ENCODE results near the gene AKAP13. TPM values are rescaled to one million over a fixed set of nuclear protein-coding genes. Genes with fewer than 3 reads are reported as not detected.

The AKAP13 gene
- polyA plus RNA-seq, 1 donor from 2014 or later = 10.0 TPM

DNA sequence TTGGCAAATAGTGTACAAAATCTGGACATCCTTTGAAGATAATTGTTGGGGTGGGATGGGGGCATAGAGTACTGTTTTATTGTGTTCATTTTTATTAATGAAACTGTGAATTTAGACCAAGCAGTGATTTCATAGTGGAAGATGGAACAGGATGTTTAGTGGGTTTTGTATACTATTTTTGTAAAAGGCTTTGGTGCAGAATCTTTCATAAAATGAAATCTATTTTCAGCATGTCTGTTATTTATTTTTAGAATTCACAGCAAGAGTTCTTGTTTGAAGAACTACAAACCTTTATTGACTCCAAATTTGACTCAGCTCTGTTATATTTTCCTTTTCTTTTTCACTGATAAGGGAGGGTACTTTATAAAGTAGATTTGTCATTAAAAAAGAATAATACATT is 145.4 kb downstream of the AKAP13 start:
- TF ChIP-seq RAD21 (conservative IDR thresholded peaks at IDR 0.05) = no peak
- TF ChIP-seq TAF1 (IDR thresholded peaks at IDR 0.05; ENCODE audit: low read depth) = no peak
- TF ChIP-seq EP300 (conservative IDR thresholded peaks at IDR 0.05; ENCODE audit: poor library complexity, severe bottlenecking) = no peak
- TF ChIP-seq, protein P1, sequence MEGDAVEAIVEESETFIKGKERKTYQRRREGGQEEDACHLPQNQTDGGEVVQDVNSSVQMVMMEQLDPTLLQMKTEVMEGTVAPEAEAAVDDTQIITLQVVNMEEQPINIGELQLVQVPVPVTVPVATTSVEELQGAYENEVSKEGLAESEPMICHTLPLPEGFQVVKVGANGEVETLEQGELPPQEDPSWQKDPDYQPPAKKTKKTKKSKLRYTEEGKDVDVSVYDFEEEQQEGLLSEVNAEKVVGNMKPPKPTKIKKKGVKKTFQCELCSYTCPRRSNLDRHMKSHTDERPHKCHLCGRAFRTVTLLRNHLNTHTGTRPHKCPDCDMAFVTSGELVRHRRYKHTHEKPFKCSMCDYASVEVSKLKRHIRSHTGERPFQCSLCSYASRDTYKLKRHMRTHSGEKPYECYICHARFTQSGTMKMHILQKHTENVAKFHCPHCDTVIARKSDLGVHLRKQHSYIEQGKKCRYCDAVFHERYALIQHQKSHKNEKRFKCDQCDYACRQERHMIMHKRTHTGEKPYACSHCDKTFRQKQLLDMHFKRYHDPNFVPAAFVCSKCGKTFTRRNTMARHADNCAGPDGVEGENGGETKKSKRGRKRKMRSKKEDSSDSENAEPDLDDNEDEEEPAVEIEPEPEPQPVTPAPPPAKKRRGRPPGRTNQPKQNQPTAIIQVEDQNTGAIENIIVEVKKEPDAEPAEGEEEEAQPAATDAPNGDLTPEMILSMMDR (IDR thresholded peaks at IDR 0.05; ENCODE audit: poor library complexity, severe bottlenecking) = no peak
- TF ChIP-seq, protein P2, sequence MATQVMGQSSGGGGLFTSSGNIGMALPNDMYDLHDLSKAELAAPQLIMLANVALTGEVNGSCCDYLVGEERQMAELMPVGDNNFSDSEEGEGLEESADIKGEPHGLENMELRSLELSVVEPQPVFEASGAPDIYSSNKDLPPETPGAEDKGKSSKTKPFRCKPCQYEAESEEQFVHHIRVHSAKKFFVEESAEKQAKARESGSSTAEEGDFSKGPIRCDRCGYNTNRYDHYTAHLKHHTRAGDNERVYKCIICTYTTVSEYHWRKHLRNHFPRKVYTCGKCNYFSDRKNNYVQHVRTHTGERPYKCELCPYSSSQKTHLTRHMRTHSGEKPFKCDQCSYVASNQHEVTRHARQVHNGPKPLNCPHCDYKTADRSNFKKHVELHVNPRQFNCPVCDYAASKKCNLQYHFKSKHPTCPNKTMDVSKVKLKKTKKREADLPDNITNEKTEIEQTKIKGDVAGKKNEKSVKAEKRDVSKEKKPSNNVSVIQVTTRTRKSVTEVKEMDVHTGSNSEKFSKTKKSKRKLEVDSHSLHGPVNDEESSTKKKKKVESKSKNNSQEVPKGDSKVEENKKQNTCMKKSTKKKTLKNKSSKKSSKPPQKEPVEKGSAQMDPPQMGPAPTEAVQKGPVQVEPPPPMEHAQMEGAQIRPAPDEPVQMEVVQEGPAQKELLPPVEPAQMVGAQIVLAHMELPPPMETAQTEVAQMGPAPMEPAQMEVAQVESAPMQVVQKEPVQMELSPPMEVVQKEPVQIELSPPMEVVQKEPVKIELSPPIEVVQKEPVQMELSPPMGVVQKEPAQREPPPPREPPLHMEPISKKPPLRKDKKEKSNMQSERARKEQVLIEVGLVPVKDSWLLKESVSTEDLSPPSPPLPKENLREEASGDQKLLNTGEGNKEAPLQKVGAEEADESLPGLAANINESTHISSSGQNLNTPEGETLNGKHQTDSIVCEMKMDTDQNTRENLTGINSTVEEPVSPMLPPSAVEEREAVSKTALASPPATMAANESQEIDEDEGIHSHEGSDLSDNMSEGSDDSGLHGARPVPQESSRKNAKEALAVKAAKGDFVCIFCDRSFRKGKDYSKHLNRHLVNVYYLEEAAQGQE (IDR thresholded peaks at IDR 0.05; ENCODE audit: borderline replicate concordance) = no peak
- no peak for TF ChIP-seq EZH2 (IDR thresholded peaks at IDR 0.05; ENCODE audit: borderline replicate concordance, insufficient read depth, low read length, poor library complexity, severe bottlenecking)
- TF ChIP-seq MXI1 (conservative IDR thresholded peaks at IDR 0.05; ENCODE audit: poor library complexity, severe bottlenecking) = no peak
- TF ChIP-seq POLR2AphosphoS5 (IDR thresholded peaks at IDR 0.05) = no peak
- no peak for TF ChIP-seq SMC3 (conservative IDR thresholded peaks at IDR 0.05; ENCODE audit: poor library complexity)
- Histone ChIP-seq H3K9me3 (ENCODE audit: low read length) (no peaks in the 10 kb centered on the region), H2AFZ (ENCODE audit: low read depth, low read length) (no peak overlapping the region), H3K79me2 (replicated peaks; ENCODE audit: insufficient read depth, low read length) (no peaks in the 10 kb centered on the region), H3K9ac (ENCODE audit: low read length) (no peak overlapping the region), H3K27me3 (ENCODE audit: insufficient read depth, low read depth, low read length) (no peaks in the 10 kb centered on the region), H3K27ac (ENCODE audit: low read length) (no peak overlapping the region), H3F3A (ENCODE audit: insufficient read depth, low read length, poor library complexity, severe bottlenecking) (no peaks in the 10 kb centered on the region), H3K4me2 (ENCODE audit: low read length) (no peak overlapping the region), H3K4me3 (ENCODE audit: low read length) (no peak overlapping the region), H4K20me1 (ENCODE audit: insufficient read depth) (no peaks in the 10 kb centered on the region), H3K36me3 (ENCODE audit: insufficient read depth, low read length) (no peaks in the 10 kb centered on the region), H3K9me2 (ENCODE audit: insufficient read depth, low read length) (no peaks in the 10 kb centered on the region)

DNA sequence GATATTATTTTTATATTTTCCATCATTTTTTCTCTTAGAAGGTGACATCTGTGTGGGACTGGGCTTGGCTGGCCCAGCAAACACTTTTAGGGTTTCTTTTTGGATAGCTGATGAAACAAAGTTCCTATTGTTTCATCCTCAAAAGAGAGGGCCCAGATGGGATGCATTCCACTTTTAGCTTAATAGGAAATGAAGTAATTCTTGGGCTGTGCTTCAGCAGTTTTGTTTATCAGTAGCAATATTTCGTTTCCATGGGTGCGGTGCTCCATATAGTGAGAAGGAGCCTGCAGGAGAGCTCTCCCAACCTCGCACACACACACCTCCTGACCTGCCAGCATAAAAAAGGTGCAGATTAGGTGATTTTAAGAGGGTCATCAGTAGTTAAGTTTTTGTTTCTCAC is 147.5 kb downstream of the AKAP13 start:
- no peaks in the 10 kb centered on the region for H3K79me2 ChIP-seq (replicated peaks; ENCODE audit: insufficient read depth, low read length)
- no peak overlapping the region for H3K27ac ChIP-seq (ENCODE audit: low read length)
- TF ChIP-seq SMC3 (conservative IDR thresholded peaks at IDR 0.05; ENCODE audit: poor library complexity) (no peak), MXI1 (conservative IDR thresholded peaks at IDR 0.05; ENCODE audit: poor library complexity, severe bottlenecking) (no peak), RAD21 (conservative IDR thresholded peaks at IDR 0.05) (no peak), EP300 (conservative IDR thresholded peaks at IDR 0.05; ENCODE audit: poor library complexity, severe bottlenecking) (no peak), TAF1 (IDR thresholded peaks at IDR 0.05; ENCODE audit: low read depth) (no peak), EZH2 (IDR thresholded peaks at IDR 0.05; ENCODE audit: borderline replicate concordance, insufficient read depth, low read length, poor library complexity, severe bottlenecking) (no peak), POLR2AphosphoS5 (IDR thresholded peaks at IDR 0.05) (no peak)
- TF ChIP-seq, protein P1 (IDR thresholded peaks at IDR 0.05; ENCODE audit: poor library complexity, severe bottlenecking) = no peak
- TF ChIP-seq, protein P2 (IDR thresholded peaks at IDR 0.05; ENCODE audit: borderline replicate concordance) = no peak
- H3K4me2 ChIP-seq (ENCODE audit: low read length) = no peak overlapping the region
- no peaks in the 10 kb centered on the region for H3F3A ChIP-seq (ENCODE audit: insufficient read depth, low read length, poor library complexity, severe bottlenecking)
- no peaks in the 10 kb centered on the region for H3K9me2 ChIP-seq (ENCODE audit: insufficient read depth, low read length)
- no peaks in the 10 kb centered on the region for H3K27me3 ChIP-seq (ENCODE audit: insufficient read depth, low read depth, low read length)
- H3K9me3 ChIP-seq (ENCODE audit: low read length) = no peaks in the 10 kb centered on the region
- H4K20me1 ChIP-seq (ENCODE audit: insufficient read depth) = no peaks in the 10 kb centered on the region
- H3K4me3 ChIP-seq (ENCODE audit: low read length) = no peak overlapping the region
- H2AFZ ChIP-seq (ENCODE audit: low read depth, low read length) = no peak overlapping the region
- no peak overlapping the region for H3K9ac ChIP-seq (ENCODE audit: low read length)
- H3K36me3 ChIP-seq (ENCODE audit: insufficient read depth, low read length) = no peaks in the 10 kb centered on the region

Measured in neural cell (in vitro differentiated cells).